Fibroblast of skin of scalp (primary cell): ENCODE measurements around the gene MYRFL.
"Not testable (repeated sequence)": the region's sequence is repeated elsewhere in the genome, so short reads cannot be mapped to it uniquely, and the experiment has no call there.

Experiments
- DNase-seq: peaks from one replicate; pipeline ENCODE4 v3.0.0-alpha.2; 2013

MYRFL gene

GRCh38 chr12:69994086-69994485, 169.1 kb downstream of the MYRFL start:
- not testable (repeated sequence) for DNase-seq

DNA sequence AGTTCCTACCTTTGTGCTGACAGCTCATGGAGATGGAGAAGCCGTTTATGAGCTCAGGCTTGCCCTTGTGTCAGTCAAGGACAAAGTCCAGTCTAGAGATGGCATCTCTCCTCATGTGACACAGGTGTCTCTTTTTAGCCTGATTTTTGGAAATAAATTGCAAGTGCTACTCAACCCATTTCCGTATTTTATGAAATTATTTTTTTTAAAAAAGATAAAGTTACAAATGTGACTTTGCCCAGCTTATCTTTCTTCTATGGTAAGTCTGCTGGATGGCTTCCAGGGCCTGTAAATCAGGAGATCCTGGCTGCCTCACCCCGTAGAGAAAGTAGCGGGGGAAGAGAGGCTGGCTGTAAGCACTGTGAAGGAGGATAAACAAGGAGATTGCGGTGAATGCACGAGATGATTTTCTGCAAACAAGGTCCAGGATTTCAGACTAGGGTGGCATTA, 169.7 kb downstream of the MYRFL start:
- DNase-seq = no peak

DNA sequence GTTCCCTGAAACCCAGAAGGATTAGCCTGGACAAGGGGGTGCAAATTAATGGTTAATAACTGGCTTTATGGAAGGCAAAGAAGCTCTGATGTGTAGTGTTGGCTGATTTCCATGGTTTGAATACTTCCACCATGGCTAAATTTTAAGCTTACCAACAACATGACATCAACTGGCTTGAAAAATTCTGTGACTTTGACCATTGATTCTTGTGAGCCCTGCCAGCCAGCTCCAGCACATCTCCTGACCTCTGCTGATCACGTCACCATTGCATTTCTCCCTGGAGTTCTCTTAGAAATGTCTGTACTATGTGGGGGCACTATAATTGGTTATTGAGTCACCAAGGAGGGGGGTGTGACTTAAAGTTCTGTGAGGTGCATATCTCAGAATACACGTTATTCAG, 171.2 kb downstream of the MYRFL start:
- no peak for DNase-seq

DNA sequence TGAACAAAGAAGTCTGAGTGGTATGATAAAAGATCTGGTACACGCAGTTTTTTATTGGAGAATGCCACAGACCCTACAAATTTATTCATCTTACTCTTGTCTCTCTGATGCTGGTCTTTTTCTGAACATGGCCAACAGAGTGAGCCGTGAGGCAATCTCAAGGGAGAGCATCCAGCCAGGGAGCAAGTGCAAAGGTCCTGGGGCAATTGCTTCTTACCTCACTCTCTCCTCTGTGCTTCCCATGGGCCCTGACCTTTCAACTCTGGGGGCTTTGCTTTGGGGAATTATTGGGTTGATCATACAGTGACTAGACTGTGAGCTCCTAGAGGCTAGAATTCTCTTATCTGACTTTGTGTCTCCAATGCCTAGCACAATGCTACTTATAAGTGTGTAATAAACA, 171.7 kb downstream of the MYRFL start:
- no peak for DNase-seq

GRCh38 chr12:69998011-69998410, 173.0 kb downstream of the MYRFL start:
- no peak for DNase-seq

DNA sequence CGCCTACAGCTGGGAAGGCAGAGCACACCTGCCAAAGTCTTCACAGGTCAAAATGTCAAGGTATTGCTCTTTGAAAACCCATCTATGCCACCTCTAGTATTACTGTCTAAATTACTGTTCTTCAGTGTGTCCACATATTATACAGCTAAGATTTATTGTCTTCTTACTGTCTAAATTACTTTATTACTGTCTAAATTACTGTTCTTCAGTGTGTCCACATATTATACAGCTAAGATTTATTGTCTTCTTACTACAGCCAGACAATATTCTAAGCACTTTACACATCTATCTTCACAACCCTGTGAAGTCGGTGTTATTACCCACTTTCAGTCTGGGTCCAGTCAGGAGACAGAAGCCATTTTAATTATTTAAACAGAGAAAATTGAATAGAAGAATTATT, 173.9 kb downstream of the MYRFL start:
- DNase-seq = no peak

DNA sequence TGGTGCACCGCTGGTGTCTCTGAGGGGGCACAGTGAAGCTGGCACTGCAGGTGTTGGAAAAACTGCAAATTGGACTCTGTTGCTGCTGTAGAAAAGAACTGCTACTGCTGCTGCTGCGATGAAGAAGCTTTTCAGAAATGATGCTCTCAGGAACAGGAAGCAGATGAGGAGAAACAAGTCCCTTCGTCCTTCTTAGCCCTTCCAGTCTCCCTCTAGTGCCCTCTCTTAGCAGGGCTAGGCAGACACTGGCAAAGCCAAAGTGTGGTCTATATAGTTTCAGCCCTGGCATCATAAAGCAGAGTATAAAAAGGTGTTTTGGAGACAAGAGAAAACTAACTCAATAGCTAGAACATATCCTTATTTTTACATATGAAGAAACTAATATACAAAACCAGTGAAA, 174.5 kb downstream of the MYRFL start:
- DNase-seq = no peak

DNA sequence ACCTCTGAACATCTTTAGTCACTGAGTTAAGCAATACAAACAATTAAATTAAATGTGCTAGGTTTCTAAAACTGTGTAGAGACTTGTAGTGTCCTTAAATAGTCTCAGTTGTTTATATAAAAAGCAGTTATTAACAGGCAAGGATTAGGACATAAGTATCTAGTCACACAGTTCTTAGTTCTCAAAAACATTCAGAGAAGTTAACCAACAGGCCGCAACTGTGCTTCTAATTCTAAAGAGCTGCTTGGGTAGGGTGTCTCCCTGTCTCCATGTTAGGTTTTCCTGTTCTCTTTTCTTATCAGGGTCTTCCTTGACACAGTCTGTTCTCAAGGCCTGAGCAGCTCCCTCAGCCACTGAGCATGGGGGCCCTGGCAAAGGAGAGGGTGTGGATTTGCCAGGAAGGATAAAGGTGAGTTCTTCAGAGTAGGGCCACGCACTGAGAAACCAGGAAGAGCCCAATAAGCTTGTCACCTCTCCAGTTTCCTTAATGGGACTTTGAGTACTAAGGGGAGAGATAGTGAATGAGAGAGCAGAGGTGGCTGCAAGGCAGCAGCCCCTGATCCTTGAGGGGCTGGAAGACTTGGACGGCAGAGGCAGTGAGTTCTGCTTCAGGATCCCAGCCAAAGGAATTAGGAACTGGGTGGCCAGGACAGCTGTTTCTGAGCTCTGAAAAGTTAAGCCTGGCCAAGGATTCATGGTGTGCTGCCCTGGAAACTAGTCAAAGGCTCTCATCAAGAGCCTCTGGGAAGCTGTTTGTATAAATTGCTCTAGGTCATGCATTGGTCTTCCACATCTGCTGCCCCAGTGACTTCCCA, 177.3 kb downstream of the MYRFL start:
- no peak for DNase-seq

GRCh38 chr12:70002912-70003255, 177.9 kb downstream of the MYRFL start:
- DNase-seq = no peak

GRCh38 chr12:70005864-70006618, 181.0 kb downstream of the MYRFL start:
- DNase-seq = no peak

DNA sequence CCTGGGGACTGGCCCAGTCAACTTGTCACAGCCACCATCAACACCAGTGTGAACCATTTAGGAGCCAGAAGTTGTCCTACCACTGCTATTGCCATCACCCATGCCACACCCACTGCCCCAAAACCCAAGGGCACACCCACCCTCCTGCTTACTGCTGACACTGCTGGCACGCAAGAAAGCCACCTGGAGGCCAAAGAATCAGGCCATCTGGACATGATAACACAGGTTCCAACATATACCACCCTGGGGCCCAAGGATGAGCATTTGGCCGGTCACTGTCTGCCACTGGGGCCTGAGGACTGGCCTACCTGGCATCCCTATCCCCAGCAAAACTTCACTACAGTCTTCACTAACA, 181.6 kb downstream of the MYRFL start:
- no peak for DNase-seq

- DNase-seq = no peak
These were observed 182.7 kb downstream of the MYRFL start for GRCh38 chr12:70007687-70008086.
